Brain microvascular endothelial cell (primary cell): ENCODE measurements around the gene FIS1.
"Not testable (repeated sequence)": the region's sequence is repeated elsewhere in the genome, so short reads cannot be mapped to it uniquely, and the experiment has no call there.

Source experiments
- DNase-seq: peaks from one replicate; pipeline ENCODE4 v3.0.0-alpha.2; 2020
- H3K27ac ChIP-seq: fragments of 250-450 bp; sonication (Bioruptor Pico); 2 replicates; pipeline ENCODE4 v1.5.1; 2020; ENCODE audit warnings: mild to moderate bottlenecking, moderate library complexity
- H3K27me3 ChIP-seq: fragments of 250-450 bp; sonication (Bioruptor Pico); replicated peaks from 2 replicates; pipeline ENCODE4 v1.5.1; 2020; ENCODE audit warnings: mild to moderate bottlenecking
- H3K36me3 ChIP-seq: fragments of 250-450 bp; sonication (Bioruptor Pico); replicated peaks from 2 replicates; pipeline ENCODE4 v1.5.1; 2020; ENCODE audit warnings: mild to moderate bottlenecking
- H3K4me3 ChIP-seq: 2 replicates; pipeline ENCODE4 v1.5.1; 2011; ENCODE audit warnings: low read depth, mild to moderate bottlenecking, control low read depth, low read length, moderate library complexity
- CTCF ChIP-seq: IDR thresholded peaks from 2 replicates; pipeline ENCODE4 v1.5.1; 2011; ENCODE audit warnings: low read depth, mild to moderate bottlenecking, moderate library complexity, low read length, control low read depth, inconsistent platforms; ENCODE audit errors: missing control alignments
- in situ Hi-C: cut with HindIII; loops from 2 replicates; pipeline ENCODE4 v1.10.0; 2017; ENCODE audit warnings: low sequenced_read_pairs, low pct_ligation_motif_present

The FIS1 gene

DNA sequence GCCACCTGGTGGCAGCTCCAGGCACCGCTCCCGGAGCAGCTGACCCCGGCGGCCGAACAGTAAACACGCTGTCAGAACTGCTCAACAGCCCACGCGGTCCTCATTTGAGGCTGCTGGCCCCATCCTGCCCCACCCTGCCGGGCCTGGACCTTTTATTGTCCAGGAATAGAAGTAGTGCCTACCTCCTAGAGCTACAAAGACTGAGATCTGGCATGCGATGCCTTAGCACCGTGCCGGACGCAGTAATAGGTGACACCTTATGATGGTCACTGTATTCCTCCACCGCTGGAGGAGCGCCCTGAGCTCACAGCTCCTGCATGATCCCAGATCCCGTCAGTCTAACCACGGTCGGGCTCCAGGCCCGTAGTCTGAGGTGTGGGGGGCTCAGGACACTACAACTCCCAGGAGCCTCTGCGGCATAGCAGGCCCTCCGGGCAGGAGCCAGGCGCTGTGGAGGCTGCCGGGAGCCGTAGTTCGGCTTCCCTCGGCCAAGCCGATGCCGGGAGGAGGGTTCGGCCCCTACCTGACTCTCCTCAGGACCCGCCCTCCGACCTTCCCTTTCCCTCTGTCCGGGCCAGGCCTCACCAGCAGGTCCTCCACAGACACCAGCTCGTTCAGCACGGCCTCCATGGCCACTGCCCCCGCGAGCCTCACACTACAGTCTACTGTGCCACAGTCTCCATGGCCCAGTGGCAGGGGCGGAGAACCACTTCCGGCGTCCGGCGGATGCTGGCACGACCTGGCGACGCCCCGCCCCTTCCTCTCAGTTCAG is at the start of gene FIS1:
FIS1 (minus strand) TSS at position 707 of the 772 bp plus-strand sequence; CDS start at position 630, 77 bp downstream.
- Histone ChIP-seq H3K27me3 (no peaks in the 10 kb centered on the region), H3K4me3 (peak within 1 kb of the TSS; percentile 69), H3K36me3 (peaks cover 14% of the 10 kb centered on the region), H3K27ac (peak within 1 kb of the TSS; percentile 92)
- in situ Hi-C loops: no loop called here
- DNase-seq: peak; percentile 83
- TF ChIP-seq CTCF: peak; percentile 90

DNA sequence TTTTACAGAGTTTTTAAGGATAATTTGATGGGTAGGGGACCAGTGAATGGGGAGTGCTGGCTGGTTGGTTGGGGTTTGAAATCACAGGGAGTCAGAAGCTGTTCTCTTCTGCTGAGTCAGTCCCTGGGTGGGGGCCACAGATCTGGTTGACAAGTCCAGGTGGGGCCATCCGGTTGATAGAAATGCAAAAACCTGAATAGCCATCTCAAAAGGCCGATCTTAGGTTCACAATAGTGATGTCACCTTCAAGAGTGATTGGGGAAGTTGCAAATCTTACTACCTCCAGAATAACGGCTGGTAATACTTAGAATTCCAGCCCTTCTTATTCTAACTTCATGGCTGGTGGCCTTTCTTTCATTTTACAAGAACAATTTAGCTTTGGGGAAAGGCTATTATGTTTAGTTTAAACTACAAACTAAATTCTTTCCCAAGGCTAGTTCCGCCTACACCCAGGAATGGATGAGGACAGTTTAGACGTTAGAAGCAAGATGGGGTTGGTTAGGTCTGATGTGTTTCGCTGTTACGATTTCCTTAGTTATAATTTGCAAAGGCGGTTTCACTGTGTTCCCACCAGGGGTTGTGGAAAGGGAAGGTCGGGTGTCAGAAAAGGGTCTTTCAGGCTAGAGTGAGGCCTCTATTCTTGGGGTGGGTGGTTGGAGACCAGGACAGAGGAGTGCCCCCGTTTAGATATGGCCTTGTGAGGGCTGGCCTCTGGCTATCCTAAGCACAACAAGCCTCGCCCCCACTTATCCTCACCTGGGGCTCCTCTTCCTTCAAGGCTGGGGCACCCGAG is 49.4 kb upstream of the FIS1 start:
- H3K27ac ChIP-seq: no peak overlapping the region
- peaks cover 13% of the 10 kb centered on the region for H3K27me3 ChIP-seq
- no peak for DNase-seq
- in situ Hi-C loops: loop anchor here (25.0 kb wide), 1 partner anchor 132 kb away; the partner anchor contains the start of genes AP1S1 and VGF
- TF ChIP-seq CTCF: no peak
- no peaks in the 10 kb centered on the region for H3K36me3 ChIP-seq
- no peak overlapping the region for H3K4me3 ChIP-seq

- H3K27ac ChIP-seq, H3K27me3 ChIP-seq, DNase-seq, H3K4me3 ChIP-seq, H3K36me3 ChIP-seq: not testable (repeated sequence)
- in situ Hi-C loops: loop anchor here (25.0 kb wide), 1 partner anchor 131 kb away; the partner anchor contains the start of genes AP1S1 and VGF
Measured at GRCh38 chr7:101293069-101294021, 48.5 kb upstream of the FIS1 start.

DNA sequence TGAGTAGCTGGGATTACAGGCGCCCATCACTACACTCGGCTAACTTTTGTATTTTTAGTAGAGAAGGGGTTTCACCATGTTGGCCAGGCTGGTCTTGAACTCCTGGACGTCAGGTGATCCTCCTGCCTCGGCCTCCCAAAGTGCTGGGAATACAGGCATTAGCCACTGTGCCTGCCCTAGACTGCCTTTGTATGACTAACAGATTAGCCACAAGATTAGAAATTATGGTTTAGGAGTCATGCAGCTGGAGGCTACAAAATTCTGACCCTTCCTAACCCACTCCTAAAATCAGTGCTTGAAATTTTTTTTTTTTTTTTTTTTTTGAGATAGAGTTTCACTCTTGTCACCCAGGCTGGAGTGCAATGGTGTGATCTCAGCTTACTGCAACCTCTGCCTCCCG is 47.7 kb upstream of the FIS1 start:
- not testable (repeated sequence) for H3K4me3 ChIP-seq, H3K27ac ChIP-seq, H3K27me3 ChIP-seq, H3K36me3 ChIP-seq, DNase-seq
- in situ Hi-C loops: loop anchor here (25.0 kb wide), 1 partner anchor 130 kb away; the partner anchor contains the start of genes AP1S1 and VGF

- DNase-seq: peak; percentile 56
- H3K27ac ChIP-seq, H3K36me3 ChIP-seq, H3K4me3 ChIP-seq, H3K27me3 ChIP-seq: not testable (repeated sequence)
- in situ Hi-C loops: loop anchor here (25.0 kb wide), 1 partner anchor 128 kb away; the partner anchor contains the start of genes AP1S1 and VGF
- TF ChIP-seq CTCF: peak; percentile 70
Measured at GRCh38 chr7:101290186-101291037, 45.5 kb upstream of the FIS1 start.

GRCh38 chr7:101289687-101290086 is 44.8 kb upstream of the FIS1 start:
- H3K36me3 ChIP-seq, H3K27me3 ChIP-seq, DNase-seq, H3K4me3 ChIP-seq, H3K27ac ChIP-seq: not testable (repeated sequence)
- in situ Hi-C loops: loop anchor here (25.0 kb wide), 1 partner anchor 127 kb away; the partner anchor contains the start of genes AP1S1 and VGF
